ENCODE results near the gene ATP8B4.
A peak's percentile ranks its signal among the peaks of the same experiment; 100 is the strongest.
"Not testable (repeated sequence)": the region's sequence is repeated elsewhere in the genome, so short reads cannot be mapped to it uniquely, and the experiment has no call there.

The ATP8B4 gene, protein sequence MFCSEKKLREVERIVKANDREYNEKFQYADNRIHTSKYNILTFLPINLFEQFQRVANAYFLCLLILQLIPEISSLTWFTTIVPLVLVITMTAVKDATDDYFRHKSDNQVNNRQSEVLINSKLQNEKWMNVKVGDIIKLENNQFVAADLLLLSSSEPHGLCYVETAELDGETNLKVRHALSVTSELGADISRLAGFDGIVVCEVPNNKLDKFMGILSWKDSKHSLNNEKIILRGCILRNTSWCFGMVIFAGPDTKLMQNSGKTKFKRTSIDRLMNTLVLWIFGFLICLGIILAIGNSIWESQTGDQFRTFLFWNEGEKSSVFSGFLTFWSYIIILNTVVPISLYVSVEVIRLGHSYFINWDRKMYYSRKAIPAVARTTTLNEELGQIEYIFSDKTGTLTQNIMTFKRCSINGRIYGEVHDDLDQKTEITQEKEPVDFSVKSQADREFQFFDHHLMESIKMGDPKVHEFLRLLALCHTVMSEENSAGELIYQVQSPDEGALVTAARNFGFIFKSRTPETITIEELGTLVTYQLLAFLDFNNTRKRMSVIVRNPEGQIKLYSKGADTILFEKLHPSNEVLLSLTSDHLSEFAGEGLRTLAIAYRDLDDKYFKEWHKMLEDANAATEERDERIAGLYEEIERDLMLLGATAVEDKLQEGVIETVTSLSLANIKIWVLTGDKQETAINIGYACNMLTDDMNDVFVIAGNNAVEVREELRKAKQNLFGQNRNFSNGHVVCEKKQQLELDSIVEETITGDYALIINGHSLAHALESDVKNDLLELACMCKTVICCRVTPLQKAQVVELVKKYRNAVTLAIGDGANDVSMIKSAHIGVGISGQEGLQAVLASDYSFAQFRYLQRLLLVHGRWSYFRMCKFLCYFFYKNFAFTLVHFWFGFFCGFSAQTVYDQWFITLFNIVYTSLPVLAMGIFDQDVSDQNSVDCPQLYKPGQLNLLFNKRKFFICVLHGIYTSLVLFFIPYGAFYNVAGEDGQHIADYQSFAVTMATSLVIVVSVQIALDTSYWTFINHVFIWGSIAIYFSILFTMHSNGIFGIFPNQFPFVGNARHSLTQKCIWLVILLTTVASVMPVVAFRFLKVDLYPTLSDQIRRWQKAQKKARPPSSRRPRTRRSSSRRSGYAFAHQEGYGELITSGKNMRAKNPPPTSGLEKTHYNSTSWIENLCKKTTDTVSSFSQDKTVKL

DNA sequence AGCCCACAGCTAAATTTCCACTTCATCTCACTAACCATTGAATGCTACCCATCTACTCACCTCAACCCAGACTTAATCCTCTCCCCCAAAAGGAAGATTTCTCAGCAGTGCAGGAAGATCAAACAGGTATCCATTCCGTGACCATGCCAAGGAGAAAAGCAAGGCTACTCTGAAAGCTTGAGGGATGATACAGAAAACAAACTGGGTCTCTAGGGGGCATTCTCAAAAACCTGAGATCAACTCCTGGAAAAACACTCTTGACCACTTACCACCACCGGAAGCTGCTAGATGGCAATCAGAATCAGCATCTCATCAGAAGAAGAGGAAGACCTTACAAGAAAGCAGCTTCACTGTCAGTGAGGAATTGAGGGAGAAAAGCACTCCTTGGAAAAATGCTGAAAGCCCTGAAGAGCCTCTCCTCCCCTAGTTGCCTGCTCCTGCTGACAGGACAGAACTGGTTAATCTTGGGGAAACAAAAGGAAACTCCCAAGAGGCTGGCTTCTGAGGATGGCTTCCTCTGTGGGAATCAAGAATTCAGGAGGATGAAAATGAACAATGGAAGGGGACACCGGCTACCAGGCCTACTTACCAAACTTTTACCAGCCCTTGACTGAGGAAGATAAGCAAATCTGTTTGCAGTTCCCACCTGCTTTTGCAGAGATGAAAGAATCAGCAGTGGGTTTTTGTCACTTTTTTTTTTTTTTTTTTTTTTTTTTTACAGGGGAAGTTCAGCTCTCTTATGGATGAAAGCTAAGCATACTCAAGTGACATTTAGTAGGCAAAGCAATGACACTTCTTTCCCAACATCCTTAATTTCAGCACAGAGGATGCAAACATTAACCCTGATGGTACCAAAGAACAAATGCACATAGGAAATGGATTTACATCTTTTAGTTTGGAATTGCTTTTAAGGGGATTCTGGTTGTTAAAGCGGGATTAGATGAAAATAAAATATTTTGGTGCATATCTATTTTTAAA is at the start of gene ATP8B4:
TSS of gene ATP8B4 (minus strand) at position 171 of the 978 bp plus-strand sequence. CDS start 12,267 bp downstream, outside the sequence.
- DNase-seq: no peak

DNA sequence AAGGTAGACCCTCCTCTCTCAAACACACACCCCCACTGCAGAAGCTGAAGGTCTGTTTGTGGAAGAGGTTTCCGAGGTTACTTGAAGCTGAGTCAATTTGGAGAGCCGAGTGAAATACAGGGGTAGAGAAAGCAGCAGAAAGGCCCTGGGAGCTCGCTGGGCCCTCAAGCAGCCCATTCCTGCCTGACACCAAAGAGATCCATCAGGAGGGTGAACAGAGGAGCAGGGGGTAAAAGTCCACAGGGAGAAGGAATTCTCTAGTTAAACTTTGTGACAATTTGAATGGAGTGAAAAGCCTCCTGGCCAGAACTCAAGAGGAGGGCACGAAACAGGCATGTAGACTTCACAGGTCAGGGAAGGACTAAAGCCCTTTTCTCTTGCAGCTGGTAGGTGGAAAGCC is 49.3 kb upstream of the ATP8B4 start:
- DNase-seq: no peak

DNA sequence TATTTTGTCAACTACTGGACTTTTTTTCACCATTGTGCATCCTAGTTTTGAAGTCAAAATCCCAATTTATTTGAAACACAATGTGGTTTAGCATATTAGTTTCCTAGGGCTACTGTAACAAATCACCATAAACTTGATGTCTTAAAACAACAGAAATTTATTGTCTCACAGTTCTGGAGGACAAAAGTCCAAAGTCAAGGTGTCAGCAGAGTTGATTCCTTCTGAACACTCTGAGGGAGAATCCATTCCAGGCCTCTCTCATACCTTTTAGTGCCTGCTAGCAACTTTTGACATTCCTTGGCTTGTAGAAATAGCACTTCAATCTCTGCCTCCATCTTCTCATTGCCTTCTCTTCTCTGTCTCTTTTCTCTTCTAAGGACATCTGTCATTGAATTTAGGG is 48.1 kb upstream of the ATP8B4 start:
- no peak for DNase-seq

DNA sequence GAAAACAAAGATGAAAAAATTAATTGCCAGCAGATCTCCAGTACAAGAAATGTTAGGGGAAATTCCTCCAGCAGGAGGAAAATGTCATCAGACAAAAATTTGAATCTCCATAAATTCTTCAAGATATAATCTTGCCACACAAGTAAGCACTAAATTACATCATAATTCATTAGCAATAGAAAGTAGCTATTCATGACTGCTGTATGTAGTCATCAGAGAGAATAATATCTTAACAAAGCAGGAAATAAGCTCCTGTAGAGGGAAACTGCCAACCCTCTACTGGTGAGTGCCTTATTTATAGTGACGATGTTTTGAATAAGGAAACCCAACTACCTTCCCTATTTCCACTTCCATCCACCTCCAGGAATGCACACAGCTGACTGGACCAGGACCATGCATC is 47.2 kb upstream of the ATP8B4 start:
- DNase-seq: no peak

DNA sequence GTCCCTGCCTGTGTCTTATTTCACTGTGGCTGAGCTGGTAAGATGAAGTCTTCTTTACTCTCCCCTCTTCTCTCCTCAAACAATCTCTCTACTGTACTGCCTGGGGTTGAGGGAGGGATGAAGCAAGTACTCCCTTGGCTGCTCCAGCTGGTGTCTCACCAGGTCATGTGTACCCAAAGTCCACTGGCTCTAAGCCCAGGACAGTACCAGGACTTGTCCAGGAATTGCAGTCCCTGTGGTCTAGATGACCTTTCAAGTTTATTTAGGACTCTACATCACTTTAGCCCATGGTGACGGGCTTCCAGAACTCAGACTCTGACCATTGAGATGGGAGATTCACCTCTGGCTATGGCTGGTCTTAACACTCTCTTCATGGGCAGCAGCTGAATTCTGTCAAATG is 45.4 kb upstream of the ATP8B4 start:
- DNase-seq: no peak

DNA sequence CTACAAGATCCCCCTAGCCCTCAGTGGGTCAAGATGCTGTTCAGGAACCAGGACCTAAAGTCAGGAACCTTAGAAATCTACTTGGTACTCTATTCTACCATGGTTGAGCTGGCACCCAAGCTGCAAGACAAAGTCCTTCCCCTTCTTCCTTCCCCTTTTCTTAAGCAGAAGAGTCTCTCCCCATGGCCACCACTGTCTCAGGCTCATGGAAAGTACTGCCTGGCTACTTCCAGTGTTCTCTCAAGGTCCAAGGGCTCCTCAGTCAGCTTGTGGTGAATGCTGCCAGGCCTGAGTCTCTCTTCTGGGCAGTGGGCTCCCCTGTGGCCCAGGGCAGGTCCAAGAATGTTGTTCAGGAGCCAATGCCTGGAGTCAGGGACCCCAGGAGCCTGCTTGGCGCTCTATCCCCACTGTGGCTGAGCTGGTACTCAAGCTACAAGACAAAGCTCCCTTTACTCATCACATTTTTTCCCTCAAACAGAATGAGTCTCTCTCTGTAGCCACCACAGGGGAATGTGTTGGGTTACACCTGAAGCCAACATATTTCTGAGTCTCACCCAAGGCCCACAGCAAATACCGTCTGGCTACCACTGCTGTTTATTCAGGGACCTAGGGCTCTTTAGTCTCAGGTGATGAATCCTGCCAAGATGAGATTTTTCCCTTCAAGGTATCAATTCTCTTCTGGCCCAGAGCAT is 44.8 kb upstream of the ATP8B4 start:
- DNase-seq: no peak

DNA sequence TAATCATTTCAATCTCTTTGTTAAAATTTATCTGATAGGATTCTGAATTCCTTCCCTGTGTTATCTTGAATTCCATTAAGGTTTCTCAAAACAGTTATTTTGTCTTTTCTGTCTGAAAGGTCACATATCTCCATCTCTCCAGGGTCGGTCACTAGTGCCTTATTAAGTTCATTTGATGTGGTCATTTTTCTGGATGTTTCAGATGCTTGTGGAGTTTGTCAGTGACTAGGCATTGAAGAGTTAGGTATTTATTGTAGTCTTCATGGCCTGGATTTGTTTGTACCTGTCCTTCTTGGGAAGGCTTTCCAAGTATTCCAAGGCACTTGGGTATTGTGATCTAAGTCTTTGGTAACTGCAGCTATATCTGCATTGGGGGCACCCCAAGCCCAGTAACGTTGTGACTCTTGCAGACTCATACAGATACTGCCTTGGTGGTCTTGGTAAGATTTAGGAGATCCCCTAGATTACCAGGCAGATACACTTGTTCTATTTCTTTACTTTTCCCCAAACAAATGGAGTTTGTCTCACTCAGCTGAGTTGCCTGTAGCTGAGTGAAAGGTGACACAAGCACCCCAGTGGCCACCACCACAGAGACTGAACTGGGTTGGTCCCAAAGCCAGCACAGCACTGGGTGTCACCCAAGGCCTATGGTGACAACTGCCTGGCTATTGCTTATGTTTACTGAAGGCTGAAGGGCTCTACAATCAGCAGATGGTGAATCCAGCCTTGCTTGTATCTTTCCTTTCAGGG is 44.1 kb upstream of the ATP8B4 start:
- no peak for DNase-seq

DNA sequence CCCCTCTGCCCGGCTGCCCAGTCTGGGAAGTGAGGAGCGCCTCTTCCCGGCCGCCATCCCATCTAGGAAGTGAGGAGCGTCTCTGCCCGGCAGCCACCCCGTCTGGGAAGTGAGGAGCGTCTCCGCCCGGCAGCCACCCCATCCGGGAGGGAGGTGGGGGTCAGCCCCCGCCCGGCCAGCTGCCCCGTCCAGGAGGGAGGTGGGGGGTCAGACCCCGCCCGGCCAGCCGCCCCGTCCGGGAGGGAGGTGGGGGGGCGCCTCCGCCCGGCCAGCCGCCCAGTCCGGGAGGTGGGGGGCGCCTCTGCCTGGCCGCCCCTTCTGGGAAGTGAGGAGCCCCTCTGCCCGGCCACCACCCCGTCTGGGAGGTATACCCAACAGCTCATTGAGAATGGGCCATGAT is 39.2 kb upstream of the ATP8B4 start:
- not testable (repeated sequence) for DNase-seq

DNA sequence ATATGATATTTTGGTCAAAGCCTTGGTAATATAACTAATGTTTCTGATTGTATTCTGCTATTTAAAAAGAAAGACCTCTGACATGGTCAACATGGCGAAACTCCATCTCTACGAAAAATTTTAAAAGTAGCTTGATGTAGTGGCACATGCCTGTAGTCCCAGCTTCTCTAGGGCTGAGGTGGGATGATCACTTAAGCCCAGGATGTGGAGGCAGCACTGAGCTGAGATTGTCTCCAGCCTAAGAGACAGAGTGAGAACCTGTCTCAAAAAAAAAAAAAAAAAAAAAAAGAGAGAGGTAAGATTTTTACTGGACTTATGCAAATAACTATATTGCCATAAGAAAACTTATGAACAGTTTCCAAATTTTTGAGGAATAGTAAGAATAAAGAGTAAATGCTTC is 32.4 kb upstream of the ATP8B4 start:
- no peak for DNase-seq

DNA sequence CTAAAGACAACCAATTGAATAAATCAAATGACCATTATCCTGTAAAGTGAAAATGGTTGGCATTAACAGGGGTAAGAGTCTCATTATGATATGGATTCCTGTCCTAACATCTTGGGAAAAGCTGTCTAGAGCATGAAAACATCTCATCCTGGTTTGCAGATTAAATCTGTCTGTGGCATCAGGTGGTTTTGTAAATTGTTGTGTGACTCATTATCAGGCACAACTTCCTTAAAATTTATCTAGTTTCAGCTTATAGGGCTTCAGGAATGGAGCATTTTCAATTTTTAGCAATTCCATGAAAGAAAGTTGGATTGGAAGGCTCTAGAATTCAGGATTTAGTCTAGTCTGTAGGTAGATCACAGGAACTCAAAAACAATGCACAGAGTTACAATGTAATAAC is 31.8 kb upstream of the ATP8B4 start:
- no peak for DNase-seq

DNA sequence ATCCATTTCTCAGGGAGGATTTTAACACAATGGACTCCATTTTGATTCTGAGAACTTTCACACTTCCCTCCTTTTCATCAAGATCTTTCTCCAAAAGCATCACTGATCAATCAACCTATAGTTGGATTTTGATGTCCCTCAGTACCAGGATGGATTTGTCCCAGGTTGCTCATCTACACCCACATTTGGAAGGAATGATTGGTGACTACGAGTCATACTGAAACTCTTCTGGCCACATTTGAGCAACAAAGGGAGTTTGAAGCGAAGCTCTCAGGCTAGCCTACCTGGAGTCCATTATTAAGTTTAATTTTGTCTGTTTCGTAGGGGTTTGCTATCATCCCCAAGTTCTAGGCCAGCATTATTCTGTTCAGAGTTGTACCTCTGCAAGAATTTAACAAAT is 31.3 kb upstream of the ATP8B4 start:
- no peak for DNase-seq

DNA sequence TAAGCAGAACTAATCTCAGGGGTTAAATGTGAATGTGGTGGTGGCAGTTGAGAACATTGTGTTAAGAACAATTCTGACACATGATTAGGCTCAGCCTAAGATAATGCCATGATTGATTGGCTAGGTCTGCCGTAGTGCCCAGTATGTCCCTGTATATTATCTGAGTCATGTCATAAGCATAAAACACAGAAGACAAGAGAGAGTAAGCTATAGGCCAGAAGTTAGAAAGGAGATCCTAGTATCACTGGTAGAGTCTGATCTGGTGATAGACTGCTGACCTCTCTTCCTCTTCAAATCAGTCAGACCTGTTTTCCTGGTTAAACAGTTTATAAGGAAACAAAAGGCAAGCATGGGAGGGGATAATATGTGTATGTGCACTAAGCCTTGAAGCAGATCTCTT is 30.1 kb upstream of the ATP8B4 start:
- no peak for DNase-seq

DNA sequence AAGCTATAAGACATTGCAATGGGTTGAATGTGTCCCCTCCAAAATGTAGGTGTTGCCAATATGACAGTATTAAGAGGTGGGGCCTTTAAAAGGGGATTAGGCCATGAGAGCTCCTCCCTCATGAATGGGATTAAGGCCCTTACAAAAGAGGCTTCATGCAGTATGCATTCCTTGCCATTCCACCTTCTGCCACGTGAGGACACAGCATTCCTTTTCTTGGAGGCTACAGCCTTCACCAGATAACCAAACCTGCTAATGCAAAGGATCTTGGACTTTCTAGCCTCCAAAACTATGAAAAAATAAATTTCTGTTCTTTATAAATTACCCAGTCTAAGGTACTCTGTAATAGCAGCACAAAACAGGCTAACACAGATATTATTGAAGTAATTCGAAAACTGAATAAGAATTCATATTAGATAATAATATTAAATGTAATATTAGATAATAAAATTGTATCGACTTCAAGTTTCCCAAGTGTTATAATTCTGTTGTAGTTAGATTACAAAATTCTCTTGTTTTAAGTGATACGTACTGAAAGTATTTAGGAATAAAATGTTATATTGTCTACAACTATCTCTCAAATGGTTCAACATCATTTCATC is 29.4 kb upstream of the ATP8B4 start:
- no peak for DNase-seq

DNA sequence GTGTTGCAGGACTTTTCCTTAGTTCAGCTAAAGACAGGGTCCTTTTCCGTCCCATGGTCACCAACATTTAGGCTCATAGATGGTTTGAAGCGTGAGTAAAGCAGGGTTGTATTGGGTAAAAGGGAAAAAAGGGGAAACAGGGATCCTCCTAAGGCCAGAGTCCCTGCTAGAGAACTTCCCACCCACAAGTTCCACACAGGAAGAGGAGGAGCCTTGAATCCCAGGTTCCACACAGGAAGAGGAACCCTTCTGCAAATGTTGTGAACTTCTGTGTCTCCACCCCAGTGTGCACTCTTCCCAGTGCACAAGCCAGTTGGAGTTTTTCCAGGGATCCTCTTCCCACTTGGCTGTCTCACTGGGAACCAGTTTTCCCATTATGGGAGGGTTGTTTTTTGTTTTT is 27.6 kb upstream of the ATP8B4 start:
- no peak for DNase-seq

DNA sequence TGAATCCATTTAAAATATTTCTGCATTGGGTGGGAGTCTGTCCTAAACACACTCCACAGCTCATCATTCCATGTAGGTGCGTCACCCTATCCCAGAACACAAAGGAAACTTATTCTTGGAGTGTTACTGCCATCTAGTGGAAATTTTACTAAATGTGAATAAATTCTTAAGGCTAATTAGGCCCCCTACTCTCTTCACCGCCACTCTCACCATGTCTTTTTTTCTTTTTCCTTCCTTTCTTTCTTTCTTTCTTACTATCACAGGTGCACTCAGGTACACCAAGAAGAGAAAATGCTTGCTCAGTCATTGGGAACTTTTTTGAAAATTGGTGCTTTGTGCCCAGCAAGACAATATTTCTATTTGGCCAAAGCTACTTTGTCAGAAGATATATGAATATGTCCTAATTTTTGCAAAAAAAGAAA is 26.4 kb upstream of the ATP8B4 start:
- peak in 2 of 56 donors; percentile 8 to 15 for DNase-seq

DNA sequence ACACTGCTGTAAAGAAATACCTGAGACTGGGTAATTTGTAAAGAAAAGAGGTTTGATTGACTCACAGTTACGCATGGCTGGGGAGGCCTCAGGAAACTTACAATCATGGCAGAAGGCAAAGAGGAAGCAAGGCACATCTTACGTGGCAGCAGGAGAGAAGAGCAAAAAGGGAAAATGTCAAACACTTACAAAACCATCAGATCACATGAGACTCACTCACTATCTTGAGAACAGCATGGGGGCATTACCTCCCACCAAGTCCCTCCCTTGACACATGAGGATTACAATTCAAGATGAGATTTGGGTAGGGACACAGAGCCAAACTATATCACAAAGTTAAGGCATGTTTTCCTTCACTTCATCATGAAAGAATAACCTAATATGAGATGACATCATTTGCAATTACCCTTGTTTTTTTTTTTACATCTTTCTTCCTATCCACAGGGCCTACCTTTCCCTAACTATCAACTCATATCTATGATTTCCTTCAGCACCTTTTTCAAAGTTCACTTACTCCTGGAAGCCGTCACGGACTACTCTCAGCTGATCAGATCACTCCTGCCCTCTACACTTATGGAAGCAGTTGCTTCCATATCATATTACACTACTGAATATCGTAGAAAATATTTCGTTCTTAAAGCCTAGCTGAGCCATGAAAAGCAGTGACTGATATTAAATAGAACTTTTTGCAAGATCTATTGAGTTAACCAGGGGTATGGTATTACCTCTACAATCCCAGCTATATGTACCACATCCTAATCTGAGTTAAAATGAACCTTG is 25.5 kb upstream of the ATP8B4 start:
- no peak for DNase-seq

DNA sequence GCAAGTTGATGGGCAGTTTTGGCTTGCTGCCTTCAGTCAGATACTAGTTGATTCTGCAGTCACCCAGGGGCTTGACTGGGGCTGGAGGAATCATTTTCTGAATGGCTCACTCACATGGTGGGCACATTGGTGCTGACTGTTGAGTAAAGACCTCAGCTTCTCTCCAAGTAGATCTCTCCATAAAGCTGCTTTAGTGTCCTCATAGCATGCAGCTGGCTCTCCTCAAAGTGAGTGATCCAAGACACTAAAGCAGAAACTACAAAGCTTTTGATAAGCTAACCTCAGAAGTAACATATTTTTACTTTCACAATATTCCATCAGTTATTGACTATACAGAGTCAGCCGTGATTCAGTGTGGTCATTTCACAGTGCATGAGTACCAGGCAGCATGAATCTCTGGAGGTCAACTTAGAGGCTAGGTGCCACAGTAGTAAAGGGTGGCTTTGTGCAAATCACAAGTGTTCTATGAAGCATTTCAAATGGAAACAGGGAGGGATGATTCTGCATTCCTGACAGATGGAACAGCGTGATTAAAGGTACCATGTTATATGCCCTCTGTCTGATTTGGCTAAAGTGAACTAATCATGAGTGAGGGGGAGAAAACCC is 24.3 kb upstream of the ATP8B4 start:
- DNase-seq: no peak

DNA sequence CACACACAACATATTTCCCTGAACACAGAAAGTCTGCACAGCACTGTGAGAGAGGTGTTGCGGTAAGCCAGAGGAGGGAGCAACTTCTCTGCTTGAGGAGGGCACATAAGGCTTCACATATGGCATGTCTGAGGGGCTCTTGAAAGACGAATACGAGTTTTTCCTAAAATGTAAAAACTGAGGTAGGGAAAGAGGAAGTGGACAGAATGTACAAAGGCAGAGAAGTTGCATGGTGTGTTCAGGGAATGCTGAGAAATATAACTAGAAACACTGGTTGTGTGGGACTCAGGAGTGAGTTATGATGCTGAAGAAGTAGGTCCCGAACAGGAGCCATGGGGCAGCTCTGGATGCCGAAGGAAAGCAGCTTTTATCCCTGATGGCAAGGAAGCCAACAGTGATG is 22.8 kb upstream of the ATP8B4 start:
- DNase-seq: no peak
